Breast epithelium (tissue), 3 donors: ENCODE results near the gene PRPSAP2.

Experiments
- CTCF ChIP-seq, 3 donors: fragments of 450-650 bp; IDR thresholded peaks; one replicate each; pipeline ENCODE4 v1.5.1; 2016 to 2017; ENCODE audit warnings: antibody characterized with exemption in 3 of 3, mild to moderate bottlenecking in 3 of 3, moderate library complexity in 3 of 3
- POLR2A ChIP-seq: fragments of 450-650 bp; IDR thresholded peaks from one replicate; pipeline ENCODE4 v1.6.1; 2016; ENCODE audit warnings: antibody characterized with exemption, mild to moderate bottlenecking, moderate library complexity
- POLR2AphosphoS5 ChIP-seq, 3 donors: sonication (generic); formaldehyde crosslinking; IDR thresholded peaks; one replicate each; pipeline ENCODE4 v1.6.1; 2017; ENCODE audit warnings: antibody characterized with exemption in 3 of 3

DNA sequence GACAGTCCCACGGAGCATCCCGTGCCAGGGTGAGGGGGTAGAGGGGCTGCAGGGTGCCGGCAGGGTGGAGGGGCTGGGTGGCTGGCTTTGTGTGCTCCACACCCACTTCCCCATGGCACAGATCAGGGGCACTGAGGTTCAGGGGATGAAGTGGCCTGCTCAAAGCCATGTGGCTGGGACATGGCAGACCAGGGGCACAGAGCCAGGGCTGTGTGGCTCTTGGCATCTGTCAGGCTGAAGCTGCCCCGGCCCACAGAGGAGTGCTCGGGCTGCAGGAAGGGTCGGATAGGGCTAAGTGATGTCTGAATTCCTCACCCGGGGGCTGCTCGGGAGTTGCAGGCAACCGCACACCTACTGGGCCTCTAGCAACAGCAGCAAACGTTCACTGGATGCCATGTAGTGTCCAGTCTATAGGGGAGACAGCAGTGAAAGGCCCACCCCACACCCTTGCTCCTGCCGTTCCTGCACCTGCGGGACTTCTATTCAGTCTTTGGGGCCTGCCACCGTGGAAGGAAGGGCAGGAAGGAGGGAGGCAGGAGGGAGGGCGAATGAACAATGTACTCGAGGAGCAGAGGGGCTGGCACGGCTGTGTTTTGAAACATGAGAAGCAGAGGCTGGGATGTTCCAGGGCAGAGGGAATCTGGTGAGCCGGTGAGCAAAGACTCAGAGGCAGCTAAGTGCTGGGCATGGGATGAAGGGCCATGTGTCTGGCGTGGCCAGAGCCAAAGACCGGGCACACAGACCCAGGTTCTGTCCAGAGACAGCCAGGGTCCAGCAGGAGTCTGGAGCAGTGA, 109.1 kb downstream of the PRPSAP2 start:
- TF ChIP-seq CTCF (IDR thresholded peaks at IDR 0.05) (no peak), POLR2AphosphoS5 (IDR thresholded peaks at IDR 0.05) (no peak), POLR2A (no peak)
